ENCODE results near the gene PFKL.

PFKL gene

GRCh38 chr21:44269090-44269489, 30.8 kb upstream of the PFKL start:
- no peak for TF ChIP-seq CTCF (IDR thresholded peaks at IDR 0.05)

GRCh38 chr21:44271558-44272283, 28.1 kb upstream of the PFKL start:
- TF ChIP-seq CTCF (IDR thresholded peaks at IDR 0.05): no peak

GRCh38 chr21:44272284-44272858, 27.5 kb upstream of the PFKL start:
- no peak for TF ChIP-seq CTCF (IDR thresholded peaks at IDR 0.05)

- no peak for TF ChIP-seq CTCF (IDR thresholded peaks at IDR 0.05)
These were observed 26.8 kb upstream of the PFKL start for GRCh38 chr21:44273046-44273445.

GRCh38 chr21:44275041-44275440, 24.8 kb upstream of the PFKL start:
- TF ChIP-seq CTCF (IDR thresholded peaks at IDR 0.05): no peak

GRCh38 chr21:44279354-44280260, 20.2 kb upstream of the PFKL start:
- TF ChIP-seq CTCF (IDR thresholded peaks at IDR 0.05): no peak

- no peak for TF ChIP-seq CTCF (IDR thresholded peaks at IDR 0.05)
These were observed 18.1 kb upstream of the PFKL start for GRCh38 chr21:44281801-44282200.

Data from LNCAP (cell line).